GM23338 (cell line): ENCODE data around the gene SLC6A11. TPM values are rescaled to one million over a fixed set of nuclear protein-coding genes. Genes with fewer than 3 reads are reported as not detected.

ENCODE experiments used
- ATAC-seq: fragments of 200-7000 bp; cut with Tn5 transposase; 3 replicates; pipeline ENCODE4 v1.9.1; 2020
- DNase-seq: peaks from one replicate; pipeline ENCODE4 v3.0.0-alpha.2; 2015; ENCODE audit warnings: low spot score
- H2AFZ ChIP-seq: fragments of 200-600 bp; sonication (generic); 2 replicates; pipeline ENCODE4 v1.8.0; 2016; ENCODE audit warnings: antibody characterized with exemption, mild to moderate bottlenecking, moderate library complexity
- H3F3A ChIP-seq: fragments of 200-600 bp; sonication (generic); replicated peaks from 2 replicates; pipeline ENCODE4 v1.8.0; 2017; ENCODE audit warnings: antibody characterized with exemption, mixed run types, low read depth
- H3K27ac ChIP-seq: fragments of 200-600 bp; sonication (generic); 2 replicates; pipeline ENCODE4 v1.6.1; 2016; ENCODE audit warnings: low read depth
- H3K27me3 ChIP-seq: fragments of 200-600 bp; sonication (generic); 2 replicates; pipeline ENCODE4 v1.8.0; 2016; ENCODE audit warnings: mild to moderate bottlenecking, mixed run types, moderate library complexity; ENCODE audit not compliant: insufficient read depth
- H3K36me3 ChIP-seq: fragments of 200-600 bp; sonication (generic); 2 replicates; pipeline ENCODE4 v1.8.0; 2016; ENCODE audit warnings: mild to moderate bottlenecking; ENCODE audit not compliant: insufficient read depth
- H3K4me1 ChIP-seq: fragments of 200-600 bp; sonication (generic); 2 replicates; pipeline ENCODE4 v1.8.0; 2016; ENCODE audit warnings: mild to moderate bottlenecking, moderate library complexity; ENCODE audit not compliant: insufficient read depth
- H3K4me2 ChIP-seq: fragments of 200-600 bp; sonication (generic); 2 replicates; pipeline ENCODE4 v1.7.1; 2017; ENCODE audit warnings: mixed run types
- H3K4me3 ChIP-seq: fragments of 200-600 bp; sonication (generic); 2 replicates; pipeline ENCODE4 v1.6.1; 2016; ENCODE audit warnings: mixed run types
- H3K79me2 ChIP-seq: fragments of 200-600 bp; sonication (generic); replicated peaks from 2 replicates; pipeline ENCODE4 v1.8.0; 2017; ENCODE audit warnings: mild to moderate bottlenecking; ENCODE audit not compliant: insufficient read depth
- H3K9me2 ChIP-seq: fragments of 200-600 bp; sonication (generic); 2 replicates; pipeline ENCODE4 v1.8.0; 2017; ENCODE audit not compliant: insufficient read depth
- H4K20me1 ChIP-seq: fragments of 200-600 bp; sonication (generic); replicated peaks from 2 replicates; pipeline ENCODE4 v1.8.0; 2017; ENCODE audit warnings: mild to moderate bottlenecking; ENCODE audit not compliant: insufficient read depth
- H3K27ac Mint-ChIP-seq: 2 replicates; pipeline ENCODE4 v1.8.0; 2020; ENCODE audit warnings: inconsistent platforms, mild to moderate bottlenecking, moderate library complexity, mixed read lengths
- H3K27me3 Mint-ChIP-seq: 3 replicates; pipeline ENCODE4 v1.8.0; 2022; ENCODE audit warnings: low read depth, mild to moderate bottlenecking, moderate library complexity, mixed read lengths, inconsistent platforms; ENCODE audit not compliant: insufficient read depth, poor library complexity
- H3K36me3 Mint-ChIP-seq: 3 replicates; pipeline ENCODE4 v1.8.0; 2021; ENCODE audit warnings: low read depth, mild to moderate bottlenecking, inconsistent platforms, moderate library complexity, mixed read lengths
- H3K4me1 Mint-ChIP-seq: 3 replicates; pipeline ENCODE4 v1.8.0; 2020; ENCODE audit warnings: mild to moderate bottlenecking, inconsistent platforms, mixed read lengths
- H3K4me3 Mint-ChIP-seq: 3 replicates; pipeline ENCODE4 v1.8.0; 2021; ENCODE audit warnings: moderate library complexity, mild to moderate bottlenecking, inconsistent platforms, mixed read lengths
- H3K9me3 Mint-ChIP-seq: 3 replicates; pipeline ENCODE4 v1.8.0; 2020; ENCODE audit warnings: moderate library complexity, mild to moderate bottlenecking, inconsistent platforms, mixed read lengths
- CREB1 ChIP-seq: fragments of 250-450 bp; sonication (Bioruptor Pico); IDR thresholded peaks from 2 replicates; pipeline ENCODE4 v1.5.0; 2020; ENCODE audit warnings: low read depth, mild to moderate bottlenecking, moderate library complexity
- ETS1 ChIP-seq: IDR thresholded peaks from 2 replicates; pipeline ENCODE4 v1.6.1; 2016; ENCODE audit warnings: antibody characterized with exemption
- EZH2 ChIP-seq: fragments of 200-600 bp; sonication (generic); IDR thresholded peaks from one replicate; pipeline ENCODE4 v1.8.0; 2017; ENCODE audit warnings: antibody characterized with exemption, mild to moderate bottlenecking, low read depth; ENCODE audit not compliant: unreplicated experiment
- NANOG ChIP-seq: IDR thresholded peaks from 2 replicates; pipeline ENCODE4 v1.6.1; 2016; ENCODE audit warnings: antibody characterized with exemption, borderline replicate concordance
- POLR2AphosphoS5 ChIP-seq: IDR thresholded peaks from 2 replicates; pipeline ENCODE4 v1.6.1; 2016; ENCODE audit warnings: antibody characterized with exemption, low read depth
- REST ChIP-seq: IDR thresholded peaks from one replicate; pipeline ENCODE4 v1.6.1; 2018; ENCODE audit warnings: antibody characterized with exemption; ENCODE audit not compliant: unreplicated experiment
- STAT1 ChIP-seq: IDR thresholded peaks from one replicate; pipeline ENCODE4 v1.6.1; 2016; ENCODE audit warnings: antibody characterized with exemption; ENCODE audit not compliant: unreplicated experiment
- ZNF114 ChIP-seq: fragments of 250-450 bp; sonication (Bioruptor Pico); IDR thresholded peaks from 2 replicates; pipeline ENCODE4 v1.5.0; 2020; ENCODE audit warnings: mild to moderate bottlenecking, moderate library complexity
- ZNF331 ChIP-seq: fragments of 250-450 bp; sonication (Bioruptor Pico); IDR thresholded peaks from 2 replicates; pipeline ENCODE4 v1.5.0; 2020; ENCODE audit warnings: low read depth, mild to moderate bottlenecking, moderate library complexity
- ZNF462 ChIP-seq: fragments of 250-450 bp; sonication (Bioruptor Pico); IDR thresholded peaks from 2 replicates; pipeline ENCODE4 v1.5.0; 2020; ENCODE audit warnings: mild to moderate bottlenecking, moderate library complexity
- polyA plus RNA-seq: library from polyadenylated mRNA; unstranded; fragments of >200 nt; fragmentation: Nextera tagmentation; extraction: Ambion mirVana; gene quantifications from 2 replicates; pipeline ENCODE4 v1.2.1, GENCODE V29; 2016
- total RNA-seq: library from RNA; depleted of rRNA; stranded (reverse); fragments of >200 nt; shearing (Covaris generic); gene quantifications from 2 replicates; pipeline ENCODE4 v1.2.3, GENCODE V29; 2014

Gene SLC6A11
- total and polyA plus RNA-seq, 2 experiments from 2014 or later, result 0.47 to 1.1 TPM

- TF ChIP-seq ZNF462 (CRISPR knock-in tag) (no peak), POLR2AphosphoS5 (no peak), NANOG (no peak), ETS1 (no peak)
Observed at GRCh38 chr3:10911350-10912002, 95.4 kb downstream of the SLC6A11 start (continued).

DNA sequence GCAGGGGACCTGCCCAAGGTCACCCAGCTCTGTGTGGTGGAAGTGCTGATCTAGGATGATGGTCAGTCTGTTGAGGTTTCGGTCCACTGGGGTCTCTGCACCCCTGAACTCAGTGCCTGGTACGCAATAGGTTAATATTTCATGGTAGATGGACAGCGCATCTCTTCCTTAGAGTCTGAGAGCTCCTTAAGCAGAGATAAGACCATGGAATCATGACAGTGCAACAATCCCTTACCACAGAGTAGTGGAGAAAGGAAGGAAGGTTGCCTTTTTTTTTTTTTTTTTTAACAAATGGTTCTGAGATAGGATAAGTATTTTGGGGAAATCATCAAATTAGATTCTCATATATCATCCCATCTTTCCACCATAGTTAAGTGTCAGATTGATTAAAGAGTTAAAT is 96.8 kb downstream of the SLC6A11 start:
- no peak overlapping the region for H3K4me2 ChIP-seq
- TF ChIP-seq ZNF114 (CRISPR knock-in tag) (no peak), NANOG (no peak), REST (no peak), CREB1 (CRISPR knock-in tag) (no peak), POLR2AphosphoS5 (no peak), STAT1 (no peak), EZH2 (no peak), ZNF331 (CRISPR knock-in tag) (no peak)

More for the DNA sequence above, 96.8 kb downstream of the SLC6A11 start:
- peaks cover 22% of the 10 kb centered on the region for H3K9me3 Mint-ChIP-seq
- H3K4me3 Mint-ChIP-seq, result no peak overlapping the region
- Histone ChIP-seq H3K36me3 (no peaks in the 10 kb centered on the region), H3F3A (no peaks in the 10 kb centered on the region), H3K9me2 (no peaks in the 10 kb centered on the region), H4K20me1 (no peaks in the 10 kb centered on the region), H3K79me2 (no peaks in the 10 kb centered on the region), H3K27me3 (no peaks in the 10 kb centered on the region), H3K27ac (no peak overlapping the region), H3K4me1 (no peaks in the 10 kb centered on the region), H2AFZ (no peak overlapping the region), H3K4me3 (no peak overlapping the region)
- no peaks in the 10 kb centered on the region for H3K36me3 Mint-ChIP-seq
- H3K27ac Mint-ChIP-seq, result no peak overlapping the region
- ATAC-seq (no peak), DNase-seq (no peak)
- no peaks in the 10 kb centered on the region for H3K4me1 Mint-ChIP-seq
- peaks cover 8% of the 10 kb centered on the region for H3K27me3 Mint-ChIP-seq
